ENCODE results near the gene CLDN14. TPM values are rescaled to one million over a fixed set of nuclear protein-coding genes. Genes with fewer than 3 reads are reported as not detected.

CLDN14 gene
- total and polyA plus RNA-seq, 2 experiments from 2014 or later, result not detected

DNA sequence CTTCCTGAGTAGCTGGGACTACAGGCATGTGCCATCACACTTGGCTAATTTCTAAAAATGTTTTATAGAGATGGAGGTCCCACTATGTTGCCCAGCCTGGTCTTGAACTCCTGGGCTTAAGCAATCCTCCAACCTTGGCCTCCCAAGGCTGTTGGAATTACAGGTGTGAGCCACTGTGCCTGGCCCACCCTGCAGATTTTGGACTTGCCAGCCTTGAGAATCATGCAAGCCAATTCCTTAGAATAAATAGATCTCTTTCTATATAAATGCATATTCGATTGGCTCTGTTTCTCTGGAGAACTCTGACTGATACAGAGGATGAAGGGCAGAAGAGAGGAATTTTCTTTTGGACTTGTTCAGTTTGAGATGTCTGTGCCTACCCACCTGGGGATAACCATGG is 6.7 kb downstream of the CLDN14 start:
- no peaks in the 10 kb centered on the region for H4K20me1 ChIP-seq (replicated peaks; ENCODE audit: insufficient read depth)
- TF ChIP-seq, protein P1, sequence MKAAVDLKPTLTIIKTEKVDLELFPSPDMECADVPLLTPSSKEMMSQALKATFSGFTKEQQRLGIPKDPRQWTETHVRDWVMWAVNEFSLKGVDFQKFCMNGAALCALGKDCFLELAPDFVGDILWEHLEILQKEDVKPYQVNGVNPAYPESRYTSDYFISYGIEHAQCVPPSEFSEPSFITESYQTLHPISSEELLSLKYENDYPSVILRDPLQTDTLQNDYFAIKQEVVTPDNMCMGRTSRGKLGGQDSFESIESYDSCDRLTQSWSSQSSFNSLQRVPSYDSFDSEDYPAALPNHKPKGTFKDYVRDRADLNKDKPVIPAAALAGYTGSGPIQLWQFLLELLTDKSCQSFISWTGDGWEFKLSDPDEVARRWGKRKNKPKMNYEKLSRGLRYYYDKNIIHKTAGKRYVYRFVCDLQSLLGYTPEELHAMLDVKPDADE (IDR thresholded peaks at IDR 0.05), result no peak
- TF ChIP-seq STAT1 (IDR thresholded peaks at IDR 0.05; ENCODE audit: unreplicated experiment) (no peak), JUNB (IDR thresholded peaks at IDR 0.05; ENCODE audit: unreplicated experiment) (no peak), EZH2phosphoT487 (IDR thresholded peaks at IDR 0.05; ENCODE audit: unreplicated experiment) (no peak), EZH2 (IDR thresholded peaks at IDR 0.05; ENCODE audit: low read depth, unreplicated experiment) (no peak), ZNF114 (CRISPR knock-in tag; IDR thresholded peaks at IDR 0.05) (no peak), NANOG (IDR thresholded peaks at IDR 0.05; ENCODE audit: borderline replicate concordance) (no peak), CREB1 (CRISPR knock-in tag; IDR thresholded peaks at IDR 0.05; ENCODE audit: low read depth) (no peak), ZNF331 (CRISPR knock-in tag; IDR thresholded peaks at IDR 0.05; ENCODE audit: low read depth) (no peak), POLR2AphosphoS5 (IDR thresholded peaks at IDR 0.05; ENCODE audit: low read depth) (no peak)
- TF ChIP-seq, protein P2, sequence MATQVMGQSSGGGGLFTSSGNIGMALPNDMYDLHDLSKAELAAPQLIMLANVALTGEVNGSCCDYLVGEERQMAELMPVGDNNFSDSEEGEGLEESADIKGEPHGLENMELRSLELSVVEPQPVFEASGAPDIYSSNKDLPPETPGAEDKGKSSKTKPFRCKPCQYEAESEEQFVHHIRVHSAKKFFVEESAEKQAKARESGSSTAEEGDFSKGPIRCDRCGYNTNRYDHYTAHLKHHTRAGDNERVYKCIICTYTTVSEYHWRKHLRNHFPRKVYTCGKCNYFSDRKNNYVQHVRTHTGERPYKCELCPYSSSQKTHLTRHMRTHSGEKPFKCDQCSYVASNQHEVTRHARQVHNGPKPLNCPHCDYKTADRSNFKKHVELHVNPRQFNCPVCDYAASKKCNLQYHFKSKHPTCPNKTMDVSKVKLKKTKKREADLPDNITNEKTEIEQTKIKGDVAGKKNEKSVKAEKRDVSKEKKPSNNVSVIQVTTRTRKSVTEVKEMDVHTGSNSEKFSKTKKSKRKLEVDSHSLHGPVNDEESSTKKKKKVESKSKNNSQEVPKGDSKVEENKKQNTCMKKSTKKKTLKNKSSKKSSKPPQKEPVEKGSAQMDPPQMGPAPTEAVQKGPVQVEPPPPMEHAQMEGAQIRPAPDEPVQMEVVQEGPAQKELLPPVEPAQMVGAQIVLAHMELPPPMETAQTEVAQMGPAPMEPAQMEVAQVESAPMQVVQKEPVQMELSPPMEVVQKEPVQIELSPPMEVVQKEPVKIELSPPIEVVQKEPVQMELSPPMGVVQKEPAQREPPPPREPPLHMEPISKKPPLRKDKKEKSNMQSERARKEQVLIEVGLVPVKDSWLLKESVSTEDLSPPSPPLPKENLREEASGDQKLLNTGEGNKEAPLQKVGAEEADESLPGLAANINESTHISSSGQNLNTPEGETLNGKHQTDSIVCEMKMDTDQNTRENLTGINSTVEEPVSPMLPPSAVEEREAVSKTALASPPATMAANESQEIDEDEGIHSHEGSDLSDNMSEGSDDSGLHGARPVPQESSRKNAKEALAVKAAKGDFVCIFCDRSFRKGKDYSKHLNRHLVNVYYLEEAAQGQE (IDR thresholded peaks at IDR 0.05; ENCODE audit: unreplicated experiment), result no peak
- TF ChIP-seq, protein P3, sequence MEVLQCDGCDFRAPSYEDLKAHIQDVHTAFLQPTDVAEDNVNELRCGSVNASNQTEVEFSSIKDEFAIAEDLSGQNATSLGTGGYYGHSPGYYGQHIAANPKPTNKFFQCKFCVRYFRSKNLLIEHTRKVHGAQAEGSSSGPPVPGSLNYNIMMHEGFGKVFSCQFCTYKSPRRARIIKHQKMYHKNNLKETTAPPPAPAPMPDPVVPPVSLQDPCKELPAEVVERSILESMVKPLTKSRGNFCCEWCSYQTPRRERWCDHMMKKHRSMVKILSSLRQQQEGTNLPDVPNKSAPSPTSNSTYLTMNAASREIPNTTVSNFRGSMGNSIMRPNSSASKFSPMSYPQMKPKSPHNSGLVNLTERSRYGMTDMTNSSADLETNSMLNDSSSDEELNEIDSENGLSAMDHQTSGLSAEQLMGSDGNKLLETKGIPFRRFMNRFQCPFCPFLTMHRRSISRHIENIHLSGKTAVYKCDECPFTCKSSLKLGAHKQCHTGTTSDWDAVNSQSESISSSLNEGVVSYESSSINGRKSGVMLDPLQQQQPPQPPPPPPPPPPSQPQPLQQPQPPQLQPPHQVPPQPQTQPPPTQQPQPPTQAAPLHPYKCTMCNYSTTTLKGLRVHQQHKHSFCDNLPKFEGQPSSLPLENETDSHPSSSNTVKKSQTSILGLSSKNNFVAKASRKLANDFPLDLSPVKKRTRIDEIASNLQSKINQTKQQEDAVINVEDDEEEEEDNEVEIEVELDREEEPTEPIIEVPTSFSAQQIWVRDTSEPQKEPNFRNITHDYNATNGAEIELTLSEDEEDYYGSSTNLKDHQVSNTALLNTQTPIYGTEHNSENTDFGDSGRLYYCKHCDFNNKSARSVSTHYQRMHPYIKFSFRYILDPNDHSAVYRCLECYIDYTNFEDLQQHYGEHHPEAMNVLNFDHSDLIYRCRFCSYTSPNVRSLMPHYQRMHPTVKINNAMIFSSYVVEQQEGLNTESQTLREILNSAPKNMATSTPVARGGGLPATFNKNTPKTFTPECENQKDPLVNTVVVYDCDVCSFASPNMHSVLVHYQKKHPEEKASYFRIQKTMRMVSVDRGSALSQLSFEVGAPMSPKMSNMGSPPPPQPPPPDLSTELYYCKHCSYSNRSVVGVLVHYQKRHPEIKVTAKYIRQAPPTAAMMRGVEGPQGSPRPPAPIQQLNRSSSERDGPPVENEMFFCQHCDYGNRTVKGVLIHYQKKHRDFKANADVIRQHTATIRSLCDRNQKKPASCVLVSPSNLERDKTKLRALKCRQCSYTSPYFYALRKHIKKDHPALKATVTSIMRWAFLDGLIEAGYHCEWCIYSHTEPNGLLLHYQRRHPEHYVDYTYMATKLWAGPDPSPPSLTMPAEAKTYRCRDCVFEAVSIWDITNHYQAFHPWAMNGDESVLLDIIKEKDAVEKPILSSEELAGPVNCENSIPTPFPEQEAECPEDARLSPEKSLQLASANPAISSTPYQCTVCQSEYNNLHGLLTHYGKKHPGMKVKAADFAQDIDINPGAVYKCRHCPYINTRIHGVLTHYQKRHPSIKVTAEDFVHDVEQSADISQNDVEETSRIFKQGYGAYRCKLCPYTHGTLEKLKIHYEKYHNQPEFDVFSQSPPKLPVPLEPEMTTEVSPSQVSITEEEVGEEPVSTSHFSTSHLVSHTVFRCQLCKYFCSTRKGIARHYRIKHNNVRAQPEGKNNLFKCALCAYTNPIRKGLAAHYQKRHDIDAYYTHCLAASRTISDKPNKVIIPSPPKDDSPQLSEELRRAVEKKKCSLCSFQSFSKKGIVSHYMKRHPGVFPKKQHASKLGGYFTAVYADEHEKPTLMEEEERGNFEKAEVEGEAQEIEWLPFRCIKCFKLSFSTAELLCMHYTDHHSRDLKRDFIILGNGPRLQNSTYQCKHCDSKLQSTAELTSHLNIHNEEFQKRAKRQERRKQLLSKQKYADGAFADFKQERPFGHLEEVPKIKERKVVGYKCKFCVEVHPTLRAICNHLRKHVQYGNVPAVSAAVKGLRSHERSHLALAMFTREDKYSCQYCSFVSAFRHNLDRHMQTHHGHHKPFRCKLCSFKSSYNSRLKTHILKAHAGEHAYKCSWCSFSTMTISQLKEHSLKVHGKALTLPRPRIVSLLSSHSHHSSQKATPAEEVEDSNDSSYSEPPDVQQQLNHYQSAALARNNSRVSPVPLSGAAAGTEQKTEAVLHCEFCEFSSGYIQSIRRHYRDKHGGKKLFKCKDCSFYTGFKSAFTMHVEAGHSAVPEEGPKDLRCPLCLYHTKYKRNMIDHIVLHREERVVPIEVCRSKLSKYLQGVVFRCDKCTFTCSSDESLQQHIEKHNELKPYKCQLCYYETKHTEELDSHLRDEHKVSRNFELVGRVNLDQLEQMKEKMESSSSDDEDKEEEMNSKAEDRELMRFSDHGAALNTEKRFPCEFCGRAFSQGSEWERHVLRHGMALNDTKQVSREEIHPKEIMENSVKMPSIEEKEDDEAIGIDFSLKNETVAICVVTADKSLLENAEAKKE (CRISPR knock-in tag; IDR thresholded peaks at IDR 0.05), result no peak
- TF ChIP-seq, protein P4, sequence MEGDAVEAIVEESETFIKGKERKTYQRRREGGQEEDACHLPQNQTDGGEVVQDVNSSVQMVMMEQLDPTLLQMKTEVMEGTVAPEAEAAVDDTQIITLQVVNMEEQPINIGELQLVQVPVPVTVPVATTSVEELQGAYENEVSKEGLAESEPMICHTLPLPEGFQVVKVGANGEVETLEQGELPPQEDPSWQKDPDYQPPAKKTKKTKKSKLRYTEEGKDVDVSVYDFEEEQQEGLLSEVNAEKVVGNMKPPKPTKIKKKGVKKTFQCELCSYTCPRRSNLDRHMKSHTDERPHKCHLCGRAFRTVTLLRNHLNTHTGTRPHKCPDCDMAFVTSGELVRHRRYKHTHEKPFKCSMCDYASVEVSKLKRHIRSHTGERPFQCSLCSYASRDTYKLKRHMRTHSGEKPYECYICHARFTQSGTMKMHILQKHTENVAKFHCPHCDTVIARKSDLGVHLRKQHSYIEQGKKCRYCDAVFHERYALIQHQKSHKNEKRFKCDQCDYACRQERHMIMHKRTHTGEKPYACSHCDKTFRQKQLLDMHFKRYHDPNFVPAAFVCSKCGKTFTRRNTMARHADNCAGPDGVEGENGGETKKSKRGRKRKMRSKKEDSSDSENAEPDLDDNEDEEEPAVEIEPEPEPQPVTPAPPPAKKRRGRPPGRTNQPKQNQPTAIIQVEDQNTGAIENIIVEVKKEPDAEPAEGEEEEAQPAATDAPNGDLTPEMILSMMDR (conservative IDR thresholded peaks at IDR 0.05; ENCODE audit: low read depth in 2 of 2), result no peak
- H3K36me3 Mint-ChIP-seq (ENCODE audit: low read depth), result no peaks in the 10 kb centered on the region
- peaks cover 4% of the 10 kb centered on the region for H3K27me3 Mint-ChIP-seq (ENCODE audit: insufficient read depth, low read depth, poor library complexity)
- H2AFZ ChIP-seq, result no peak overlapping the region
- ATAC-seq (no peak), DNase-seq (ENCODE audit: low spot score) (no peak)
- H3K27ac Mint-ChIP-seq, result no peak overlapping the region
- H3K9me3 Mint-ChIP-seq, result peaks cover 2% of the 10 kb centered on the region
- no peak overlapping the region for H3K27ac ChIP-seq (ENCODE audit: low read depth)
- no peaks in the 10 kb centered on the region for H3F3A ChIP-seq (replicated peaks; ENCODE audit: low read depth)
- H3K4me3 Mint-ChIP-seq, result no peak overlapping the region
- no peak overlapping the region for H3K4me3 ChIP-seq
- H3K9me2 ChIP-seq (ENCODE audit: insufficient read depth), result no peaks in the 10 kb centered on the region; the same call in 1 of the 2 replicates
- no peaks in the 10 kb centered on the region for H3K36me3 ChIP-seq (ENCODE audit: insufficient read depth)
- peaks cover 11% of the 10 kb centered on the region for H3K4me1 Mint-ChIP-seq
- H3K27me3 ChIP-seq (ENCODE audit: insufficient read depth), result no peaks in the 10 kb centered on the region
- H3K79me2 ChIP-seq (replicated peaks; ENCODE audit: insufficient read depth), result no peaks in the 10 kb centered on the region
- H3K4me2 ChIP-seq, result no peak overlapping the region
- H3K4me1 ChIP-seq (ENCODE audit: insufficient read depth), result no peaks in the 10 kb centered on the region
